ENCODE results near the gene NANS.
"Not testable (repeated sequence)": the region's sequence is repeated elsewhere in the genome, so short reads cannot be mapped to it uniquely, and the experiment has no call there.

Gene NANS

DNA sequence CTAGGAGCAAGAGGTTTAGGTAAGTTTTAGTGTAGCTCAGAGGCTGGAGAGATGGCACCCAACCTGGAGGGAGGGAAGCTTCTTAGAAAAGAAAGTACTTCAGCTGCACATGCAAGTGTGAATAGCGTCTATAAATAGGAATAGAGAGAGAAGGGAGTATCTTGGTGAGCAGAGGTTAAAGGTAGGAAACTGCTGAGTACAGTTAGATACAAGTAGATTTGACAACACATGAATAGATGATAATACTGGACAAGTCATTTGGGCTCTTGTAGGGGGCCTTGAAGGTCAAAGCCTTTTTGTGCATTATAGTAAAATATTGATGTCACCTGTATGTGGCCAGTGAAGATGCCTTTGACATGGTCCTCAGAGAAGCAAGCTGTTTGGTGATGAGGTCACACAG, 39.2 kb upstream of the NANS start:
- no peak overlapping the region for H3K9ac ChIP-seq
- H4K20me1 ChIP-seq, result peaks cover 0 to 96% (median 55%) of the 10 kb centered on the region in 11 experiments; a peak in 16 of 22 replicates
- H3K4me2 ChIP-seq, result no peak overlapping the region
- TF ChIP-seq Cebpa-rat (IDR thresholded peaks at IDR 0.05), result no peak
- H3K27ac ChIP-seq, result no peak overlapping the region
- H3K4me3 ChIP-seq, result no peak overlapping the region
- H3K27me3 ChIP-seq, result no peaks in the 10 kb centered on the region
- H3K9me3 ChIP-seq (replicated peaks in 1 of 11), result no peaks in the 10 kb centered on the region
- H3K4me1 ChIP-seq, result no peaks in the 10 kb centered on the region
- H3K36me3 ChIP-seq, result peaks cover 78 to 100% (median 96%) of the 10 kb centered on the region in 11 experiments

DNA sequence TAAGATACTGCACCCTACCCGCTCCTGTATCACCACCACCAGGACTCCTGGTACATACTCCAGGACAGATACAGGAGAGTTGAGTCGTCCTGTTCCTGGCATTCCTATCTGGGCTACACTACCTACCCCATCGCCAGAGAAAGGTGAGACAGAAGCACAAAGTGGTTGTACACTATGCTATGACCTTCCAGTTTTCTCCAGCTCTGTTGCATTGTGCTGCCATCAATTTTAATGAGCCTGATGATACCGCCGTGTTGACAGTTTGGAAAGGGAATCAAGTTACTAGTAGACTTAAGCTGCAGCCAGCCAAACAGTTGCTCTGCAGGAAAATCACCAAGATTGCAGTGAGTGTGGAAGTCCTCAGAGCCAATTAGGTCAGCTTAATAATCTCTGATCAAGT, 38.2 kb upstream of the NANS start:
- Histone ChIP-seq H3K9ac (no peak overlapping the region), H3K9me3 (replicated peaks in 1 of 11) (no peaks in the 10 kb centered on the region), H3K27me3 (no peaks in the 10 kb centered on the region), H4K20me1 (peaks cover 0 to 87% (median 48%) of the 10 kb centered on the region in 11 experiments; a peak in 16 of 22 replicates), H3K4me3 (no peak overlapping the region), H3K27ac (no peak overlapping the region), H3K36me3 (peaks cover 67 to 95% (median 86%) of the 10 kb centered on the region in 11 experiments), H3K4me2 (no peak overlapping the region), H3K4me1 (no peaks in the 10 kb centered on the region)
- no peak for TF ChIP-seq Cebpa-rat (IDR thresholded peaks at IDR 0.05)

- peaks cover 0 to 80% (median 43%) of the 10 kb centered on the region in 11 experiments; a peak in 16 of 22 replicates for H4K20me1 ChIP-seq
Measured at GRCh38 chr9:98019098-98019497, 37.4 kb upstream of the NANS start.

GRCh38 chr9:98019869-98020268, 36.7 kb upstream of the NANS start:
- not testable (repeated sequence) for H3K27ac ChIP-seq; H3K9ac ChIP-seq; H3K27me3 ChIP-seq; H3K4me2 ChIP-seq; H3K9me3 ChIP-seq (replicated peaks in 1 of 11); H3K4me1 ChIP-seq; H3K4me3 ChIP-seq
- peaks cover 52 to 80% (median 70%) of the 10 kb centered on the region in 11 experiments for H3K36me3 ChIP-seq
- peaks cover 0 to 75% (median 38%) of the 10 kb centered on the region in 11 experiments; a peak in 16 of 22 replicates for H4K20me1 ChIP-seq

More at GRCh38 chr9:98019098-98019497, 37.4 kb upstream of the NANS start:
- Histone ChIP-seq H3K4me1 (no peaks in the 10 kb centered on the region), H3K4me3 (no peak overlapping the region), H3K36me3 (peaks cover 60 to 88% (median 78%) of the 10 kb centered on the region in 11 experiments), H3K27me3 (no peaks in the 10 kb centered on the region), H3K27ac (no peak overlapping the region), H3K4me2 (no peak overlapping the region), H3K9me3 (replicated peaks in 1 of 11) (no peaks in the 10 kb centered on the region), H3K9ac (no peak overlapping the region)
- no peak for TF ChIP-seq Cebpa-rat (IDR thresholded peaks at IDR 0.05)

GRCh38 chr9:98020476-98021145, 35.9 kb upstream of the NANS start:
- peak overlapping the region in 1 of 11 experiments; percentile 5; a peak in 1 of 22 replicates for H3K9ac ChIP-seq
- H3K36me3 ChIP-seq, result peaks cover 45 to 72% (median 63%) of the 10 kb centered on the region in 11 experiments
- no peaks in the 10 kb centered on the region for H3K27me3 ChIP-seq
- H3K9me3 ChIP-seq (replicated peaks in 1 of 11), result no peaks in the 10 kb centered on the region
- no peak overlapping the region for H3K27ac ChIP-seq
- TF ChIP-seq Cebpa-rat (IDR thresholded peaks at IDR 0.05), result no peak
- H3K4me3 ChIP-seq, result no peak overlapping the region
- H4K20me1 ChIP-seq, result peaks cover 0 to 68% (median 37%) of the 10 kb centered on the region in 11 experiments; a peak in 16 of 22 replicates
- no peaks in the 10 kb centered on the region for H3K4me1 ChIP-seq
- no peak overlapping the region for H3K4me2 ChIP-seq

- Histone ChIP-seq H3K4me2 (no peak overlapping the region), H3K9me3 (replicated peaks in 1 of 11) (no peaks in the 10 kb centered on the region), H3K27me3 (no peaks in the 10 kb centered on the region), H3K4me1 (peaks cover 0 to 6% (median 0%) of the 10 kb centered on the region in 10 experiments; a peak in 1 of 20 replicates), H3K27ac (no peak overlapping the region), H3K9ac (no peak overlapping the region), H4K20me1 (peaks cover 0 to 60% (median 37%) of the 10 kb centered on the region in 11 experiments; a peak in 16 of 22 replicates), H3K4me3 (no peak overlapping the region), H3K36me3 (peaks cover 36 to 65% (median 55%) of the 10 kb centered on the region in 11 experiments)
- TF ChIP-seq Cebpa-rat (IDR thresholded peaks at IDR 0.05), result no peak
Measured at GRCh38 chr9:98021306-98022040, 35.1 kb upstream of the NANS start.

DNA sequence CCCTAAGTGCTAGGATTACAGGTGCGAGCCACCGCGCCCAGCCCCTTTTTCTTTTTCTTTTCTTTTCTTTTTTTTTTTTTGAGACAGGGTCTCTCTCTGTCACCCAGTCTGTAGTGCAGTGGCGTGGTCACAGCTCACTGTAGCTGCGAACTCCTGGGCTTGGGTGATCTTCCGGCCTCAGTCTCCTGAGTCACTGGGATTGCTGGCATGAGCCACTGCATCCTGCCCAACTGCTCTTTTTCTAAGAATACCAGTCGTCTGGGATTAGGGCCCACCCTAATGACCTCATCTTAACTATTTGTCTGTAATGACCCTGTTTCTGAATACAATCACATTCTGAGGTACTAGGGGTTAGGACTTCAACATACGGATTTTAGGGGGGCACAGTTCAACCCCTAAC, 34.1 kb upstream of the NANS start:
- H3K9me3 ChIP-seq (replicated peaks in 1 of 11), result no peaks in the 10 kb centered on the region
- H3K4me1 ChIP-seq, result peaks cover 0 to 6% (median 0%) of the 10 kb centered on the region in 10 experiments; a peak in 1 of 20 replicates
- H3K27ac ChIP-seq, result no peak overlapping the region

DNA sequence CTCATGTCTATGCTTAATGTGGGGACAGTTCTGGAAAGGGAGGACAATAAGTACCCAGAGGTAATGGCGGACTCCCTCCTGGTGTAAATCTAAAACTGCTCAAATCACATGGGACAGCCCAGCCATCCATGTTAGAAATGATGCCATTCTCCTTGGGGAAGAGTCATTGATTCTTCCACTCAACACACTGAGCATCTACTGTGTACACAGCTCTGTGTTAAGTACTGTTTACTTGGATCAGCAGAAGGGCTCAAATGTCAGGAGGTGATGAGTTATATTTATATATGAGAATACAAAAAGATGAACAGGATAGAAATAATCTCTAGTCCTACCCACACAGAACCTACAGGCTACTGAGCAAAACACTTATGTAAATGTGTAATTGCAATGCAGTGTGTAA, 31.8 kb upstream of the NANS start:
- no peak overlapping the region for H3K9ac ChIP-seq

More for the DNA sequence above, 34.1 kb upstream of the NANS start:
- H3K4me2 ChIP-seq, result no peak overlapping the region
- H3K4me3 ChIP-seq, result no peak overlapping the region
- no peak for TF ChIP-seq Cebpa-rat (IDR thresholded peaks at IDR 0.05)
- no peak overlapping the region for H3K9ac ChIP-seq
- peaks cover 26 to 57% (median 45%) of the 10 kb centered on the region in 11 experiments for H3K36me3 ChIP-seq
- peaks cover 0 to 52% (median 32%) of the 10 kb centered on the region in 11 experiments; a peak in 14 of 22 replicates for H4K20me1 ChIP-seq
- no peaks in the 10 kb centered on the region for H3K27me3 ChIP-seq

GRCh38 chr9:98031169-98031568, 25.4 kb upstream of the NANS start:
- Histone ChIP-seq H3K9ac (no peak overlapping the region), H4K20me1 (no peaks in the 10 kb centered on the region), H3K9me3 (replicated peaks in 1 of 11) (no peaks in the 10 kb centered on the region), H3K4me1 (peaks cover 10 to 14% (median 12%) of the 10 kb centered on the region in 10 experiments; a peak in 19 of 20 replicates), H3K27ac (no peak overlapping the region), H3K27me3 (no peaks in the 10 kb centered on the region), H3K4me3 (no peak overlapping the region), H3K36me3 (peaks cover 0 to 6% (median 0%) of the 10 kb centered on the region in 11 experiments; a peak in 3 of 22 replicates), H3K4me2 (no peak overlapping the region)
- no peak for TF ChIP-seq Cebpa-rat (IDR thresholded peaks at IDR 0.05)

More for the DNA sequence above, 31.8 kb upstream of the NANS start:
- Histone ChIP-seq H4K20me1 (peaks cover 0 to 31% (median 11%) of the 10 kb centered on the region in 11 experiments; a peak in 11 of 22 replicates), H3K27ac (no peak overlapping the region), H3K27me3 (no peaks in the 10 kb centered on the region), H3K9me3 (replicated peaks in 1 of 11) (no peaks in the 10 kb centered on the region), H3K4me1 (peaks cover 0 to 6% (median 0%) of the 10 kb centered on the region in 10 experiments; a peak in 1 of 20 replicates), H3K4me3 (no peak overlapping the region), H3K36me3 (peaks cover 4 to 35% (median 23%) of the 10 kb centered on the region in 11 experiments; a peak in 20 of 22 replicates), H3K4me2 (no peak overlapping the region)
- TF ChIP-seq Cebpa-rat (IDR thresholded peaks at IDR 0.05), result no peak

Measured in BLaER1 treated with 17β-estradiol and CSF1 and Interleukin-3, amounts not matched to agents 10 nM and 100 nM (cell line).